BLaER1 treated with 17β-estradiol and CSF1 and Interleukin-3, amounts not matched to agents 10 nM and 100 nM (cell line): Measurements from ENCODE around the gene BMP6.

Experiments
- H3K27ac ChIP-seq, 11 experiments: shearing (Covaris generic); formaldehyde crosslinking; 2 replicates each; pipeline ENCODE4 v1.8.1; 2022
- H3K27me3 ChIP-seq, 11 experiments: shearing (Covaris generic); formaldehyde crosslinking; 2 replicates each; pipeline ENCODE4 v1.8.1; 2022
- H3K36me3 ChIP-seq, 11 experiments: shearing (Covaris generic); formaldehyde crosslinking; 2 replicates each; pipeline ENCODE4 v1.8.1; 2022
- H3K4me1 ChIP-seq, 10 experiments: shearing (Covaris generic); formaldehyde crosslinking; 2 replicates each; pipeline ENCODE4 v1.8.1; 2022
- H3K4me2 ChIP-seq, 11 experiments: shearing (Covaris generic); formaldehyde crosslinking; 2 replicates each; pipeline ENCODE4 v1.8.1; 2022
- H3K4me3 ChIP-seq, 10 experiments: shearing (Covaris generic); formaldehyde crosslinking; 2 replicates each; pipeline ENCODE4 v1.8.1; 2022
- H3K9ac ChIP-seq, 11 experiments: shearing (Covaris generic); formaldehyde crosslinking; 2 replicates each; pipeline ENCODE4 v1.8.1; 2022
- H3K9me3 ChIP-seq, 11 experiments: shearing (Covaris generic); formaldehyde crosslinking; replicated peaks in 1 of 11; 2 replicates each; pipeline ENCODE4 v1.8.1; 2022
- H4K20me1 ChIP-seq, 11 experiments: shearing (Covaris generic); formaldehyde crosslinking; 2 replicates each; pipeline ENCODE4 v1.8.1; 2022
- Cebpa-rat ChIP-seq, 11 experiments: shearing (Covaris generic); IDR thresholded peaks; 2 replicates each; pipeline ENCODE4 v1.8.1; 2022

BMP6 gene

DNA sequence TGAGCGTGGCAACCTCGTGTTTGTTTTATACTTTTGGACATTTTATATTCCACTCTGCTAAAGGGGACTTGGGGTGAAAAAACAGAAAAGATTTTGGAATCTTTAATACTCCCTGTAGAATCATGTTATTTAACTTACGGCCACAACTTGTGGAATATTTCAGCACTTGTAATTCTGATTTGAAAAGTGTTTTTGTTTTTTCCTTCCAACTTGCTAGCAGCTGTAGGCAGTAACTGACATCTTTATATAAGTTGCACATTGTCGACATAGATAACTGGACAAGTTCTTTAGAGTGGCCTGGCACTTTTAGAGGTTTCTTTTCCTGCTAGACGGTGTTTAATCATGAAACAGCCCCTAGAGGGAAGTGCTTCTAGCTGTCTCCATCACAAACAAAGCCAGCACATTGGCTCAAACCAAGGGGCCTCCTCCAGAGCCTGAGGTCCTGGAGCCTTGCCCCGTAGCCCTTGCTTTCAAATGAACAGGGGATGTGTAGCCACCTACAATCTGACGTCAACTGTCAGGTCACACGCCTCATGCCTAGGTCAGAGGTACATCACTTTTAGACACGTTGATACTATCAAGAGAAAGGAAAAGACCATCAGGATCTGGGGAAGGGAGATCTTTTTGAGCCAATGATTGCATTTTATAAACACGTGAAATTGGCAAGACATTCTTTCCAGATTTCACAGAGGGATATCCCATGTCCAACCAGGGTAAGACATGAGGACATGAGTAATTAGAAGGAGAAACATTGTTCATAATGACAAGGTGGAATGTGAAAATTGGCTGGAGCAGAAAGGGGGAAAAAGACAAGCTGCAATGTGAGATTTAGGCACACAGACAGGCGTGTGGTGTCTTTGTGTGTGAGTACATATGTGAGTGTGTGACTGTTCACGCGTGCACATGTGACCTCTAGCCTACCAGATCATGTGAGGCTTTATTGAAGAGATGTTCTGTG, 92.6 kb downstream of the BMP6 start:
- Histone ChIP-seq H3K9me3 (no peaks in the 10 kb centered on the region; a peak in 2 of 22 replicates), H3K36me3 (no peaks in the 10 kb centered on the region), H3K4me1 (peaks cover 0 to 5% (median 0%) of the 10 kb centered on the region in 10 experiments; a peak in 2 of 20 replicates), H3K27ac (no peak overlapping the region), H3K4me2 (no peak overlapping the region), H3K27me3 (no peaks in the 10 kb centered on the region), H3K4me3 (no peak overlapping the region), H3K9ac (no peak overlapping the region), H4K20me1 (no peaks in the 10 kb centered on the region)
- TF ChIP-seq Cebpa-rat (IDR thresholded peaks at IDR 0.05) = no peak

DNA sequence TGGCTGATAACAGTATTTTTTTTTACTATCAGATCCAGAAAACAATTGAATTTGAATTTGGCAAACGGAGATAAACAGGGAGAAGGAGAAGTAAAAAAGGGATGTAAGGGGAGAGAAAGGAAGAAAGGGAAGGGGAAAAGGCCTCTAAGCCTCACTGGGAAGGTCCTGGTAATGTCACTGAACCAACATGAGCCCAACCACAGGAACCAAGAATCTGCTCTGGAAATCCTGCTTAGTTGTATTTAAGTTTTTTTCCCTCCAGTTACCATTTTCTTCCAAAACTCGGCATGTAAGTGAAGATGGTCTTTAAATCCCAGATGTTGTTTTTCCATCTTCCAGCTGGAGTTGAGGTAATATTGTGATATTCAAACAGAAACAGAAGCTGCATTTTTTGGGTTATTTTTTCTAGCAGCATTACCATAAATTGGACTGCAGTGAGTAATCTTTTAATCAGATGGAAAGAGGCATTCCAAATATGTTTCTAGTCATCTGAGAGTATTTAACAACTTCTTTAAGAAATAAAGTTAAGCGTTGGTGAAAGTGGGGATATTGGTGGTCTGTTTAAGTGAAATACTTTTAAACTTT, 93.6 kb downstream of the BMP6 start:
- peaks cover 0 to 5% (median 0%) of the 10 kb centered on the region in 10 experiments; a peak in 2 of 20 replicates for H3K4me1 ChIP-seq
- TF ChIP-seq Cebpa-rat (IDR thresholded peaks at IDR 0.05) = no peak
- H4K20me1 ChIP-seq = no peaks in the 10 kb centered on the region
- peak overlapping the region in 2 of 11 experiments; percentile 15 to 16; a peak in 1 of 22 replicates for H3K4me2 ChIP-seq
- H3K4me3 ChIP-seq = no peak overlapping the region
- H3K9ac ChIP-seq = no peak overlapping the region
- H3K9me3 ChIP-seq = no peaks in the 10 kb centered on the region
- no peaks in the 10 kb centered on the region for H3K36me3 ChIP-seq
- H3K27ac ChIP-seq = no peak overlapping the region
- no peaks in the 10 kb centered on the region for H3K27me3 ChIP-seq

DNA sequence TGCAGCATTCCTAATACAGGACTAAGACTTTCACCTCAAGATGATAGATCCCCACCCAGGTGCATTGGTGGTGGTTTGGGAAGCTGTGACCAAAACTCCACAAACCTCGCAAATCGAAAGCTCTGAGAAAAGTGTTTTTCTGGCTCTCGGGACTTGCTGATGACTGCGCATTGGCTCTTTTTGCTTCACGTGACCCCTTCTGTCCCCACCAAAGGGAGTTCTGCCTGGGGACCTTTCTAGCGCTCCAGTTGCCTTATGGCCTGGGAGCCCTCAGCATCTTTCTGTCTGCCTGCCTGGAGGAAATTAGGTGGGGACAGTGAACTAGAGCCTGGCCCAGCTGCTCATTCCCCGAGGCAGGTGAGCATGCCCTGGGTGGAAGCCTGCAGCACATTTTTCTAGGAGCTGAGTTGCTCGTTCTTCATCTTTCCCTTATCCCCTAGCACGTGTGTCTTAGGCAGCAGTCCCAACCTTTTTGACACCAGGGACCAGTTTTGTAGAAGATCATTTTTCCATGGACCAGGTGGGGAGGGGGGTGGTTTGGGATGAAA, 94.5 kb downstream of the BMP6 start:
- Histone ChIP-seq H3K27me3 (no peaks in the 10 kb centered on the region), H3K27ac (no peak overlapping the region), H4K20me1 (no peaks in the 10 kb centered on the region), H3K4me1 (peaks cover 0 to 5% (median 0%) of the 10 kb centered on the region in 10 experiments; a peak in 2 of 20 replicates), H3K36me3 (no peaks in the 10 kb centered on the region), H3K9ac (no peak overlapping the region), H3K4me3 (no peak overlapping the region), H3K4me2 (no peak overlapping the region), H3K9me3 (no peaks in the 10 kb centered on the region)
- TF ChIP-seq Cebpa-rat (IDR thresholded peaks at IDR 0.05) = no peak

DNA sequence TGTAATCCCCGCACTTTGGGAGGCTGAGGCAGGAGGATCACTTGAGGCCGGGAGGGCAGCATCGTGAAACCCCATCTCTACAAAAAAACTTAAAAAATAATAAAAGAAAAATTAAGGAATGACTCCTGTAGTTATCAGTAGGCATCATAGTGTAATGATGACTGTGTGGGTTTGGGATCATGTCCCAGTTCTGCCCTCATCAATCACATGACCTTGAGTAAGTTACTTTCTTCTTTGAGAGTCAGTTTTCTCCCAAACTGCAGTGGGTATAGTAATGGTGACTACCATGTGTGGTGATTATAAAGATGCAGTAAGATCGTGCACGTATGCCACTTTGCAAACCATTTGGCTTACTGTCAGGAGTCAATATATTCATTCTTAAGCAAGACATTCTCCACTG, 95.5 kb downstream of the BMP6 start:
- no peaks in the 10 kb centered on the region for H4K20me1 ChIP-seq
- no peak overlapping the region for H3K27ac ChIP-seq
- no peak overlapping the region for H3K4me3 ChIP-seq
- H3K4me2 ChIP-seq = no peak overlapping the region
- no peaks in the 10 kb centered on the region for H3K36me3 ChIP-seq
- no peaks in the 10 kb centered on the region for H3K9me3 ChIP-seq
- peaks cover 0 to 5% (median under 1%) of the 10 kb centered on the region in 10 experiments; a peak in 4 of 20 replicates for H3K4me1 ChIP-seq
- TF ChIP-seq Cebpa-rat (IDR thresholded peaks at IDR 0.05) = no peak
- H3K9ac ChIP-seq = no peak overlapping the region
- no peaks in the 10 kb centered on the region for H3K27me3 ChIP-seq

DNA sequence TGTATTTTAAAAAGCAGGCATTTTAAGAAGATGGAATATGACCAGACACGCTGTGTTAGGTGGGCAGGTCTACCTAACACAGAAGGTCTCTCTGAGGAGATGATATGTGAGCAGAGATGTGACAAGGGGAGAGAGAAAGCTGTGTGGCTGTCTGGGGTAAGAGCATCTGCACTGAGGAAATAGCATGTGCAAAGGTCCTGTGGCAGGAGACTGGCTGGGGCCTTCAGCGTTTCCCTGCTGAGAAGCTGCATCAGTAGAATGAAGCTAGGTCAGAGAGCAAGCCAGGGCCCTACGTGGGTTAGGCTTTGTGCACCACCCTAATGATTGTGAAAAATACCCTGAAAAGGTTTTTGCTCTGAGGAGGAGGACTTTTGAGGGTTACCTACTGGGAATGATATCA, 97.7 kb downstream of the BMP6 start:
- Histone ChIP-seq H4K20me1 (no peaks in the 10 kb centered on the region), H3K9me3 (no peaks in the 10 kb centered on the region), H3K27ac (no peak overlapping the region), H3K27me3 (no peaks in the 10 kb centered on the region), H3K9ac (no peak overlapping the region), H3K36me3 (no peaks in the 10 kb centered on the region), H3K4me3 (no peak overlapping the region), H3K4me2 (no peak overlapping the region), H3K4me1 (peaks cover 0 to 8% (median 3%) of the 10 kb centered on the region in 10 experiments; a peak in 4 of 20 replicates)
- no peak for TF ChIP-seq Cebpa-rat (IDR thresholded peaks at IDR 0.05)

DNA sequence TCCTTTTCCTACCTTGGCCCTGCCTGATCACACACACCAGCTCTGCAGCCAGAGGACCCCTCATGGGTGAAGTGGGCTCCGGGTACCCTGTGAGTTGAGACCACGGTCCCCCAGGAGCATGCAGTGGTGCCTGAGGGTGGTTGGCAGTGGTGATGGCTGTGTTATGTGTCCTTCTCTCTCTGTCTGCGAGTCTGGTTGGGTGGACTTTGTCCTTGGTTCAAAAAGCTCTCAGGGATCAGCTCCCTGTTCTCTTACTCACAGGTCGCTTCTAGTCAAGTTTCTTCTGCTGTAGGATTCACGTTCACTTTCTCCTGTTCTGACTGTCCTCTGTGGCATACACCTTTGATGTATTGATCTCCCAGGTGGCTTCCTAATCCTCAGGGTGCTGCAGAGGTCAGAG, 100.1 kb downstream of the BMP6 start:
- H4K20me1 ChIP-seq = no peaks in the 10 kb centered on the region
- no peak overlapping the region for H3K27ac ChIP-seq
- no peak overlapping the region for H3K4me3 ChIP-seq
- H3K4me2 ChIP-seq = no peak overlapping the region
- H3K9ac ChIP-seq = no peak overlapping the region
- H3K4me1 ChIP-seq = peaks cover 0 to 8% (median 0%) of the 10 kb centered on the region in 10 experiments; a peak in 2 of 20 replicates
- TF ChIP-seq Cebpa-rat (IDR thresholded peaks at IDR 0.05) = no peak
- no peaks in the 10 kb centered on the region for H3K27me3 ChIP-seq
- no peaks in the 10 kb centered on the region for H3K36me3 ChIP-seq
- H3K9me3 ChIP-seq = peaks cover 0 to 11% (median 7%) of the 10 kb centered on the region in 11 experiments; a peak in 10 of 22 replicates

GRCh38 chr6:7827142-7827541, 101.2 kb downstream of the BMP6 start:
- Histone ChIP-seq H3K4me2 (no peak overlapping the region), H3K36me3 (no peaks in the 10 kb centered on the region), H3K4me1 (peaks cover 0 to 8% (median 0%) of the 10 kb centered on the region in 10 experiments; a peak in 2 of 20 replicates), H3K27me3 (no peaks in the 10 kb centered on the region), H3K4me3 (no peak overlapping the region), H4K20me1 (no peaks in the 10 kb centered on the region), H3K9ac (no peak overlapping the region), H3K9me3 (peaks cover 0 to 19% (median 10%) of the 10 kb centered on the region in 11 experiments; a peak in 11 of 22 replicates), H3K27ac (no peak overlapping the region)
- no peak for TF ChIP-seq Cebpa-rat (IDR thresholded peaks at IDR 0.05)

- H3K9ac ChIP-seq = no peak overlapping the region
- no peak overlapping the region for H3K4me3 ChIP-seq
- H3K36me3 ChIP-seq = no peaks in the 10 kb centered on the region
- H4K20me1 ChIP-seq = no peaks in the 10 kb centered on the region
- no peak for TF ChIP-seq Cebpa-rat (IDR thresholded peaks at IDR 0.05)
- peaks cover 0 to 21% (median 10%) of the 10 kb centered on the region in 11 experiments; a peak in 11 of 22 replicates for H3K9me3 ChIP-seq
- H3K27me3 ChIP-seq = no peaks in the 10 kb centered on the region
- no peak overlapping the region for H3K4me2 ChIP-seq
- peaks cover 0 to 8% (median 0%) of the 10 kb centered on the region in 10 experiments; a peak in 2 of 20 replicates for H3K4me1 ChIP-seq
- H3K27ac ChIP-seq = no peak overlapping the region
These were observed 102.2 kb downstream of the BMP6 start for GRCh38 chr6:7828124-7828523.
